ENCODE results near the gene WASF2.
A peak's percentile ranks its signal among the peaks of the same experiment; 100 is the strongest.

WASF2 gene

GRCh38 chr1:27358928-27359313 is 131.0 kb downstream of the WASF2 start:
- DNase-seq = no peak
- no peak overlapping the region for H3K4me3 Mint-ChIP-seq
- no peaks in the 10 kb centered on the region for H3K36me3 Mint-ChIP-seq (ENCODE audit: low read depth)
- H3K27me3 Mint-ChIP-seq = no peaks in the 10 kb centered on the region
- no peaks in the 10 kb centered on the region for H3K9me3 Mint-ChIP-seq
- H3K4me1 Mint-ChIP-seq (ENCODE audit: low read depth) = peaks cover 40% of the 10 kb centered on the region
- H3K27ac Mint-ChIP-seq = no peak overlapping the region

- Mint-ChIP-seq H3K9me3 (no peaks in the 10 kb centered on the region), H3K4me1 (ENCODE audit: low read depth) (peaks cover 40% of the 10 kb centered on the region), H3K27me3 (no peaks in the 10 kb centered on the region), H3K4me3 (no peak overlapping the region), H3K27ac (no peak overlapping the region), H3K36me3 (ENCODE audit: low read depth) (no peaks in the 10 kb centered on the region)
- no peak for DNase-seq
Observed at GRCh38 chr1:27358038-27358927, 131.7 kb downstream of the WASF2 start.

- Mint-ChIP-seq H3K9me3 (no peaks in the 10 kb centered on the region), H3K36me3 (ENCODE audit: low read depth) (peaks cover 2% of the 10 kb centered on the region), H3K27me3 (no peaks in the 10 kb centered on the region), H3K4me1 (ENCODE audit: low read depth) (peaks cover 40% of the 10 kb centered on the region), H3K27ac (peak overlapping the region; percentile 66), H3K4me3 (peak overlapping the region; percentile 70)
- peak; percentile 92 for DNase-seq
Observed at GRCh38 chr1:27357281-27358037, 132.5 kb downstream of the WASF2 start.

GRCh38 chr1:27356619-27357280 is 133.2 kb downstream of the WASF2 start:
- no peaks in the 10 kb centered on the region for H3K9me3 Mint-ChIP-seq
- DNase-seq = no peak
- peaks cover 40% of the 10 kb centered on the region for H3K4me1 Mint-ChIP-seq (ENCODE audit: low read depth)
- H3K36me3 Mint-ChIP-seq (ENCODE audit: low read depth) = peaks cover 2% of the 10 kb centered on the region
- H3K4me3 Mint-ChIP-seq = peak overlapping the region; percentile 70
- peak overlapping the region; percentile 66 for H3K27ac Mint-ChIP-seq
- no peaks in the 10 kb centered on the region for H3K27me3 Mint-ChIP-seq

- peak overlapping the region; percentile 70 for H3K4me3 Mint-ChIP-seq
- H3K27ac Mint-ChIP-seq = peak overlapping the region; percentile 26
- no peaks in the 10 kb centered on the region for H3K27me3 Mint-ChIP-seq
- DNase-seq = no peak
- peaks cover 40% of the 10 kb centered on the region for H3K4me1 Mint-ChIP-seq (ENCODE audit: low read depth)
- H3K36me3 Mint-ChIP-seq (ENCODE audit: low read depth) = peaks cover 2% of the 10 kb centered on the region
- H3K9me3 Mint-ChIP-seq = no peaks in the 10 kb centered on the region
Observed at GRCh38 chr1:27356277-27356618, 133.7 kb downstream of the WASF2 start.

GRCh38 chr1:27355683-27356082 is 134.3 kb downstream of the WASF2 start:
- Mint-ChIP-seq H3K4me1 (ENCODE audit: low read depth) (peaks cover 40% of the 10 kb centered on the region), H3K36me3 (ENCODE audit: low read depth) (peaks cover 2% of the 10 kb centered on the region), H3K9me3 (no peaks in the 10 kb centered on the region), H3K27me3 (no peaks in the 10 kb centered on the region), H3K27ac (no peak overlapping the region), H3K4me3 (no peak overlapping the region)
- DNase-seq = no peak
